Activated T-cell treated with anti-CD3 and anti-CD28 coated beads for 24 hours (primary cell): Measurements from ENCODE around the gene NSD2.
"Not testable (repeated sequence)": the region's sequence is repeated elsewhere in the genome, so short reads cannot be mapped to it uniquely, and the experiment has no call there.

Source experiments
- DNase-seq: peaks from one replicate; pipeline ENCODE4 v3.0.0-alpha.2; 2020; ENCODE audit warnings: low read depth

Gene NSD2

DNA sequence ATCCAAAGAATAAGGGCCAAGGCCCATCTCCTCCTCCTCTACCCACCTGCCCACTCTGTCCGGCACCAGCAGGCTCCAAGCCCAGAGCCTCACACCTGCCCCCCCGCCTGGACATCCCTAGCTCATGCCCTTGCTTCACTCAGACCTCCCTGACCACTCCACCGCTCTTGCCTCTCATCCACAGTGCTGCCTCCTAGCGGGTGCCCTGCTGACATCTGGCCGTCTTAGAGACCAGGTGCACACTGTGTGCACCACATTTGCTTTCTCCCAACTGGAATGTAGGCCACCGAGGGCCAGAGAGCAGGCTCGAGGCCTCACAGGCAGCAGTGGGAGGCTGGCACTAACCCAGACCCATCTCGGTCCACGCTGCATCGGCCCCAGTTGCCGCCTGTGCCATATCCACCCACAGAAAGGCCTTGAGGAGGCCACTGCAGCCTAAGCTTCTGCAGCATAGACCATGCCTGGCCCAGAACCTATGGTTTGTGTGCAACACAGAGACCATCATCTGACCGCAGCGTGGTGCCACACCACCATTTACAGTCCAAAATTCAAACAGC is 28.8 kb upstream of the NSD2 start:
- no peak for DNase-seq

GRCh38 chr4:1842993-1843448 is 28.2 kb upstream of the NSD2 start:
- DNase-seq: no peak

- no peak for DNase-seq
Observed at GRCh38 chr4:1843852-1844251, 27.3 kb upstream of the NSD2 start.

DNA sequence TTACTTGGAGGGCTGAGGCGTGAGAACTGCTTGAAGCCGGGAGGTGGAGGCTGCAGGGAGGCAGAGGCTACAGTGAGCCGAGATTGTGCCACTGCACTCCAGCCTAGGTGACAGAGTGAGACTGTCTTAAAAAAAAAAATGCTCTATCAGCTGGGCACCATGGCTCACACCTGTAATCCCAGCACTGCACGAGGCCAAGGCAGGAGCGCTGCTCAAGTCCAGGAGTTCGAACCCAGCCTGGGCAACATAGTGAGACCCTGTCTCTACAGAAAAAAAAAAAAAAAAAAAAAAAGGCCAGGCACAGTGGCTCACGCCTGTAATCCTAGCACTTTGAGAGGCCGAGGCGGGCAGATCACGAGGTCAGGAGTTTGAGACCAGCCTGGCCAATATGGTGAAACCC is 26.6 kb upstream of the NSD2 start:
- DNase-seq: not testable (repeated sequence)

- no peak for DNase-seq
Observed at GRCh38 chr4:1846580-1846979, 24.6 kb upstream of the NSD2 start.

- DNase-seq: no peak
Observed at GRCh38 chr4:1850276-1850675, 20.9 kb upstream of the NSD2 start.

DNA sequence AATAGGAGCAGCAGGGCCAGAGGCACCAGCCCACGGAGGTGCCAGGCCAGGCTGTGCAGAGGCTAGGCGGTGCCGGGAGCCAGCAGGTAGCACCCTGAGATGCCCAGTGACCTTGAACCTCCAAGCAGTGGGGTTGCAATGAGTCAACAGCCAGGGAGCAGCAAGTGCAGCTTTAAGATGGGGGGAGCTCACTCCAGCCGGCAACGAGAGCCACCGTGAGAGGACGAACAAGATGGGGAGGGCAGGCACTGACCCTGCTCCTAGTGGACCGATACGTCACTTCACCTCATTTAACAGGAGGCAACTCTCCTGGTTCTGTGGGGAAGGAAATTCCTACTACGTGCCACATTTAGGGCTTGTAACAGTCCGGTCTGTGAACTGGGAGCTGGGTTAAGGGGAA is 20.0 kb upstream of the NSD2 start:
- DNase-seq: no peak

DNA sequence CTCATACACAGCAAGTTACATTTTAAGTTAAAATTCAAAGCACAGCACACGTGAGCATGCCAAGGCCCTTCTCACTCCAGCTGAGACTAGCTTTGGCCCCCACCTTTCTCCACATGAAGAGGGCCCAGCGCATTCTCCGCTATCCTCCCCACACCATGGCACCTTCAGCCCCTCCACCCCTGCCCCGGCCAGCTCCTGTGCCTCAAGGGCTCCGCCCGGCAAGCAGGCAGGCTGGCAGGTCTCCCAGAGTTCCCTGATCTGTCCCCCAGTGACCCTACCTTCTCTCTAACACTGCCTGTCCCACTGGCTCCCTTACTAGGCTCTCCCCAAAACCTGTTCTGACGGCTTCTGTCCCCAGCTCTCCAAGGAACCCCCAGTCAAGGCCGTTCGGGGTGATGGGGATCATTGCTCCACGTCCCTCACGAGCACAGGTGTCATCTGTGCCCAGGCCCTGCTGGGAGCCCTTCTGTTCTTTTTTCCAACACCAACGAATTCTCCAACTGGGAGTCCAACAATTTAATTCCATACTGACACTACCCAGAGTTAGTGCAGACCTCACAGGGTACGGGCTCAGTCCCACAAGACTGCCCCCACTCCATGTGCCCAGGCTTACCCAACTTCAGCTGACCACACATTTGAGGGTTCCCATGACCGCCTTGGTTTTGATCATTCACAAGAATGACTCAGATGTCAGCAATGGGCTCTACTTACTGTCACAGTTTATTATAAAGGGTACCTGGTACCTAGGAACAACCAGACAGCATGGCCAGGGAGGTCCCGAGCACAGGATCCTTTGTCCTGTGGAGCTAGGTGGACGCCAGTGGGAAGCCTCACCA is 19.4 kb upstream of the NSD2 start:
- no peak for DNase-seq

DNA sequence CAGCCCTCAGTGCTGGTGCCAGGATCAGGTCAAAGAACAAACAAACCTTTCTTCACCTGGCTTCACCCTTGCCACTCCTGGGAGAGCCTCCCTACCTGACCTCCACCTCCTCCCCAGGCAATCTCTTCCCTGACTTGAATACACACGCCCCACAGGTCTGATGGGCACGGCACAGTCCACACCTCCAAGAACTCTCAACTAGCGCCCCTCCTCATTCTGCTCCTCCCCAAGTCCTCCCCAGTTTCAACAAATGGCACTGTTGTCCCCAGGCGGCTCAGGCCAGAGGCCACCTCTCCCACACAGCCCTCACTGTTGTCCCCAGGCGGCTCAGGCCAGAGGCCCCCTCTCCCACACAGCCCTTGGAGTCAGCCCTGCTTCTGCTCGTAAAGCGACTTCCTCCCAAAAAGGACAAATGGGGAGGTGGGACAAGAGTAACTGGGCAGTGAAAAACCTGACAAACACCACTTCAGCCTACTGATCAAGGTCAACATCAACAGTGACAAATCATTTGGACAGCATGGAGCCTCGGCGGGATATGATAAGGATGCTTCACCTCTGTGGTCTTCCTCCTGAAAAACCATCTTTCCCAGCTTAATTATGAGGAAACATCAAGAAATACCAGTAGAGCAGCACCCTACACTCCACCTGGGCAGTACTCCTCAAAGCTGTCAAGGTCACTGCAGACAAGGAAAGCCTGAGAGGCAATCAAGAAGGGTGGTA is 18.1 kb upstream of the NSD2 start:
- DNase-seq: no peak

- no peak for DNase-seq
Observed at GRCh38 chr4:1854752-1855151, 16.4 kb upstream of the NSD2 start.

DNA sequence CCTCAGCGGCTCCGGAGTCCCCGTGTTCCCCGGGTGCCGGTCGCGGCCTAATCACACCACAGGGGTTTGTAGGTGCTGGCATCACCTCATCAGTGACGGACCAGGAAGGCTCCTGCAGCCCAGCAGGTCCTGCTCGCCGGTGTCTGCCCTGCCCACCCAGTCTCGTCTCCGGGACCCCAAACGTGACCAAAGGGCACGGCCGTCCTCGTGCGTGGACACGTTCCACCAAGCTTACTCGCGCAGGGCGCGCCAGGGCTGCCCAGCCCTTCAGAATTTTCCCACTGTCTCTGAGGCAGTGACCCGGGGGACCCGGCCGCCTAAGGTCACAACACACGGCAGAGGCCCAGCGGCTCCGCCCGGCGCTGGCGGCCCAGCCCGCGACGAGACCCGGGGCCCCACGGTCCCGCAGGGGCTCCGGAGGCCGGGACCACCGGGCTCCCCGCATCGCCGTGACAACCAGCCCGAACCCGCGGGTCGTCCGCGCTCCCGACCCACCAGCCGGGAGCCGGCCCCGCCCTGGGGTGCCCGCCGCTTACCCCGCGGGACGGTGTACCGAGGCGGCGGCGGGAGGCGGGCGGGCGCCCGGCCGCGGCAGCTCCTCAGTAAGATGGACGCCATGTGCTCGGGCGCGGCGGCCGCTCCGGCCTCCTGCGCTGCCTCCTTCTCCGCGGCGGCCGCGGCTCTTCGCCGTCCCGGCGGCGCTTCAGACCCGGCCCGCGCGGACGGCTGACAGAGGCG is 15.7 kb upstream of the NSD2 start:
- no peak for DNase-seq

GRCh38 chr4:1856071-1856942 is 14.9 kb upstream of the NSD2 start, which contains the start of gene LETM1:
Gene LETM1, minus strand, starts transcription at chr4:1856156. Its CDS starts 206 bp downstream, at chr4:1855950.
- DNase-seq: peak; percentile 92

DNA sequence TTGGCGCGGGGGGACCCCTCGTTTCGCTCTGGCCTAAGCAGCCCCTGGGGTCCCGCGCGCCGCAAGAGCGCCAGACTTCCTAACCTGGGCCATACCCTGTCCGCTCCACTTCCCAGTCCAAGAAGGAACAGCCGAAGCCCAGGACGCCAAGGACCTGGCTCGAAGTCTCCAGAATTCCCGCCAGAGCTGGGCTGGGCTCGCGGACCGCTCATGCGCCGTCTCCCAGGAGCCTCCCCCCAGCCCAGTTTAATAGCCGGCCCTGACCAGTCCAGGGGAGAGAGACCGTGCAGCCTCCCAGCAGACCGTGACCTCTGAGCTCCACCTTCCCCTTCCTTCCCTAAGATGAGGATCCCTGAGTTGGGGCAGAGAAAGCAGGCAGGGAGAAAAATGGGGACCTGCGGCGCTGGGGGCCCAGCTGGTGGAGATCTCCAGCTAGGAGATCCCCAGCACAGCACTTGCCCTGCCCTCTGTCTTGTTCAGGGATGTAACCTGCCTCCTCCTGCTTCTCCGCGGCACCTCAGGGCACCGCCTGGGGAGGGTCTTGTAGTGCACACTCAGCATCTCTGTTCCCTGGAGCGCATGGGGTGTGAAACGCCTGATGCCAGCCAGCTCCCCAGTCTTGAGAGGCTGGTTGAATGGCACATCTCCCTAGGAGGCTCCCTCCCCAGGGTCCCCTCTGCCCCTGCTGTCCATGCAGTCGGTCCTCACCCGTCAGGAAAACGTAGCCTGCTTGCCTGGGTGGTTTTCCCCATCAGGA is 14.1 kb upstream of the NSD2 start:
- no peak for DNase-seq

DNA sequence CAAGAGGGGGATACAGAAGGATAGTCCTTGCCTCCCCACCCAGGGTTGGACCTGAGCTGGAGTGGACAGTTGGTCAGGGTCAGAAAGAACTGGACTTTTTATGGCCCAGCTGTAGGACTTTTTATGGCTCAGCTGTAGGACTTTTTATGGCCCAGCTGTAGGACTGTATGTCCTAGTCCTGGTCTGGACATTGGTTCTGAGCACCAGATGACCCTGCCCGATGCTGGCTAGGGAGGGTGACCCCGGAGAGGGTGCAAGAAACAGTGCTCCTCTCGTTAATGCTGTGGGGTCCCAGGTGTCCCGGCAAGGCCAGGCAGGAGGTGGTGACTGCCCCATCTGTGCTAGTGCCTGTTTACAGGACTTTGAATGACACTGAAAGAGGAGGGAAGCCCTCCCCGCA is 13.3 kb upstream of the NSD2 start:
- no peak for DNase-seq

GRCh38 chr4:1859389-1859753 is 11.8 kb upstream of the NSD2 start:
- no peak for DNase-seq

- DNase-seq: no peak
Observed at GRCh38 chr4:1862055-1862911, 8.9 kb upstream of the NSD2 start.

DNA sequence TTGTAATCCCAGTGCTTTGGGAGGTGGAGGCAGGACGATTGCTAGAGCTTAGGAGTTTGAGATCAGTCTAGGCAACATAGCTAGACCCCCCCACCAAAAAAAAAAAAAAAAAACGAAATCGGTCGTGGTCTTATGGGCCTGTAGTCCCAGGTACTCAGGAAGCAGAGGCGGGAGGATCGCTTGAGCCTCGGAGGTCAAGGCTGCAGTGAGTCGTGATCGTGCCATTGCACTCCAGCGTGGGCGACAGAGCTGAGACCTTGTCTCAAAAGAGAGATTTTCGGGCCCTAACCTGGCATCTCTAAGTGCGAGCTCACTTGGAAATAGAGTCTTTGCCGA is 8.3 kb upstream of the NSD2 start:
- DNase-seq: no peak

GRCh38 chr4:1863297-1864033 is 7.7 kb upstream of the NSD2 start:
- DNase-seq: no peak
